GM19193 (cell line): Measurements from ENCODE around the gene TH.

Source experiments
- POLR2A ChIP-seq: IDR thresholded peaks from 4 replicates; pipeline ENCODE4 v1.6.1; 2011; ENCODE audit not compliant: insufficient read depth, insufficient read length; ENCODE audit errors: extremely low read depth

Gene TH

DNA sequence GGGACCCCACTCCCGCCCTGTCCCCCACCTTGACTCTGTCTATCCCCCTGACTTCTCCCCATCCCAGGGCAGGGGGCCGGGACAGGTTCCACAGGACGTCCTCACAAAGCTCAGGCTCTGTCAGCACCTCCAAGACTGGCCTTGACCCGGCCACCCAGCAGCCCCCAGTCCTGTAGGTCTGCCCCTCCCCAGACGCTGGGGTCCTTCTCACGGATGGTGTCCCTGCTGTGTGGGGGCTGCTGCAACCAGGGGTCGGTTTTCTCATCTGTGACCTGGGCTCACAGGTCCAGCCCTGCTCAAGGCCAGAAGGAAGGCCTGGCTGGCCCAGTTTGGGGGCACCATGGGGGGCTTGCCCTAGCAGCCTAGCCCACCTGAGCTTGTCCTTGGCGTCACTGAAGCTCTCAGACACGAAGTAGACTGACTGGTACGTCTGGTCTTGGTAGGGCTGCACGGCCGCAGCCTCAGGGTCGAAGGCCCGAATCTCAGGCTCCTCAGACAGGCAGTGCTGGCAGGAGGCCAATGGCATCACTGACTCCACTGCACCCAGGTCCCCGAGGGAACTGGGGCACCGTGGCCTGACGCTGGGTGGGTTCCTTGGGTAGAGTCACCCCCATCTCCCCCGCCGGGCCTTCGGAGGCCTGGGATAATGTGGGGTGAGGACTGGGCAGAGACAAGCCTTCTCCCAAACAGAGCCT, 6.6 kb downstream of the TH start:
- no peak for TF ChIP-seq POLR2A

DNA sequence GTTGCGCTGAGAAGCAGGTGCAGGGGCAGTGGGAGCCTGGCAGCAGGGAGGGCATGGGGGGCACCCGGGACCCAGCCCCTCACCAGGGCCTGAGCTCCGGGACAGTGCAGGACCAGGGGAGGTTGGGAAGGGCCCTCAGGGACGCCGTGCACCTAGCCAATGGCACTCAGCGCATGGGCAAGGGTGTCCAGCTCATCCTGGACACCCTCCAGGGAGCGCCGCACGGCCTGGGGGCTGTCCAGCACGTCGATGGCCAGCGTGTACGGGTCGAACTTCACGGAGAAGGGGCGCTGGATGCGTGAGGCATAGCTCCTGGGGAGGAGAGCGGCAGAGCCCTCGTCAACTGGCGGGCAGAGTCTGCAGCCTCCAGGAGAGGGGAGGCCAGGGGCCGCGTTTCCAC, 7.5 kb downstream of the TH start:
- no peak for TF ChIP-seq POLR2A

DNA sequence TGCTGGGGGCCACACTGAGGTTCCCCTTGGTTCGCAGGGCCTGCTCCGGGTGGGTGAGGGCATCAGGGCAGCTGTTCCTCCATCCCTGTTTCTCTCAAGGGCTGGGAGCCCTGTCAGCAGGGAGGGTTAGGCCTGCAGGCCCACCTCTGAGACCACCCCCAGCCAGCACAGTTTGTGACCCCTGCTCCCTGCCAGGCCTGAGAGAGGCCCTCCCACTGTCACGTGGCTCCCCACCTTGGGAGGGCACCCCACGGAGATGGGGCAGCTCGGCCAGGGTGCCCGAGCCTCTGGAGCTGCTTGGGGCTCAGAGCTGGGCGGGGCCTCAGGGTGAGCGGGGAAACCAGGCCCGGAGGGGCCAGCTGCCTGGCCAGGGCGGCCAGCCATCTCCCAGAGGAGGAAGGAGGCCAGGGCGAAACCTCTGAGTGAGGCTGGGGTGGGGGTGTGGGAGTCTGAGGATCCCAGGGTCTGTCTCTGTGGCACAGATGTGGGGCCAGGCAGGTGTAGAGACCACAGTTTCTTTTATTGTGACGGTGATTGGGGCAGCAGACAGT, 8.1 kb downstream of the TH start:
- no peak for TF ChIP-seq POLR2A

DNA sequence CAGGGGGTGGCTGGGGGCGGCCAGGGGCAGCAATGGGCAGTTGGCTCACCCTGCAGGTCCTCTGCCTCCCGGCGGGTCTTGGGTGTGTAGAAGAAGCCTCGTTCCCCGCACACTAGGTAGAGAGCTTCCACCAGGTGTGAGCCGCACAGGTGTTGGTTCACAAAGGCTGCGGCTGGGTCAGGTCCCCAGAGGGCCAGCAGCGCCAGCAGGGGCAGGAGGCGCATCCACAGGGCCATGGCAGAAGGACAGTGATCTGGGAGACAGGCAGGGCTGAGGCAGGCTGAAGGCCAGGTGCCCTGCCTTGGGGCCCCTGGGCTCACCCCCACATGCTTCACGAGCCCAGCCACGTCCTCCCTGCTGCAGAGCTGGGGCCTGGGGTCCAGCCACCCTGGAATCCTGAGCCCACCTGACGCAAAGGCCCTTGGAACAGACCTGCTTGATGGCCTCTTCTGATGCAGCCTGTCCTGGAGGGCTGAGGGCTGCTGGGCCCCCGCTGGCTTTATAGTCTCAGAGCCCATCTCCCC, 10.8 kb downstream of the TH start, which contains the start of gene INS:
INS (minus strand) TSS at position 474 of the 524 bp plus-strand sequence; CDS start at position 236, 238 bp downstream.
- TF ChIP-seq POLR2A = no peak

DNA sequence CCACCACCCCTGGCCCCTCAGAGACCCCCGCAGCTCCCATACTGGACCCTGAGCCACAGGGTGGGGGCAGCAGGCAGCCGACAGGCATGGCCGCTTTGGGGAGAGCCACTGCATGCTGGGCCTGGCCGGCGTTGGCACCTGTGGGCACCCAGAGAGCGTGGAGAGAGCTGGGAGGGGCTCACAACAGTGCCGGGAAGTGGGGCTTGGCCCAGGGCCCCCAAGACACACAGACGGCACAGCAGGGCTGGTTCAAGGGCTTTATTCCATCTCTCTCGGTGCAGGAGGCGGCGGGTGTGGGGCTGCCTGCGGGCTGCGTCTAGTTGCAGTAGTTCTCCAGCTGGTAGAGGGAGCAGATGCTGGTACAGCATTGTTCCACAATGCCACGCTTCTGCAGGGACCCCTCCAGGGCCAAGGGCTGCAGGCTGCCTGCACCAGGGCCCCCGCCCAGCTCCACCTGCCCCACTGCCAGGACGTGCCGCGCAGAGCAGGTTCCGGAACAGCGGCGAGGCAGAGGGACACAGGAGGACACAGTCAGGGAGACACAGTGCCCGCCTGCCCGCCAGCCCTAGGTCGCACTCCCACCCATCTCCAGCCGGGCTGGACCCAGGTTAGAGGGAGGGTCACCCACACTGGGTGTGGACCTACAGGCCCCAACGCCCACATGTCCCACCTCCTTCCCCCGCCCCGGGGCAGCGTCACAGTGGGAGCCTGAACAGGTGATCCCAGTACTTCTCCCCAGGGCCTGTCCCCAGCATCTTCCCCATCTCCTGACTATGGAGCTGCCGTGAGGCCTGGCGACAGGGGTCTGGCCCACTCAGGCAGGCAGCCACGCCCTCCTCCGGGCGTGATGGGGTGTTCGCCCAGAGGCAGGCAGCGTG, 11.8 kb downstream of the TH start:
- TF ChIP-seq POLR2A = no peak

DNA sequence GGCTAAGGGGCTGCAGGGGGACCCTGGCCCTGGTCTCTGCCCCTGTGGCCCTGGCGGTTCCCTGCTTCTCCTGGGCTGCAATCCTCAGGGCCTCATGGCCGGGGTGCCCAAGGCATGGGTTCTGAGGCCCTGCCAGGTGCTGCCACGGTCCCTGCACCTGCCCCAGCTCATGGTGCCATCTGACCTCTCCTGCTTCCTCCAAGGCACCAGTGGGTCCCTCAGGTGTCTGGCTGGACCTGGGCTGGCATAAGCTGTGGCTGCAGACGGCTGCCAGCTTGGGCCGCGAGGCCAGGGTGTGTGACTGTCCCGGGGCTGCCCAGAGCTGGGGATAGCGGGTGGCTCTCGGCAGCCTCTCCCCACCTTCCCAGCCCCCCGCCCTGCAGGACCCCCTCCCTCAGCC, 12.6 kb downstream of the TH start:
- no peak for TF ChIP-seq POLR2A

DNA sequence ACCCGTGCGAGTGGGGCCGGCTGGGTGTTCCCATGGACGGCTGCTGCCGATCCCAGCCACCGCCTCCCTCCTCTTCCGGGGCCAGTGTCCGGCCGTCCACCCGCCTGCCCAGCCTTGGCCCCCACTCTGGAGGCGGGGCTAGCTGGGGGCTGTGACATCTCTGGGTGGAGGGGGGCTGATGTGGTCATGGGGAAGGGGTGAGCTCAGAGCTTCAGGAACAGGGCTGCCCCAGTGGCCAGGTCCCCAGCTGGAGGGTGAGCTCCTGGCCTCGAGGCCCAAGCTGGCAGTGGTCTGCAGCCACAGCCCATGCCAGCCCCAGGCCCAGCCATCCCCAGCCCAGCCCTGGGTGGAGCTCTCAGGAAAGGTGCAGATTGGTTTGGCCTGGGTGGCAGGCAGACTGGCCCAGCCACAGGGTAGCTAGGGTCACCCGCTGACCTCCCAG, 13.3 kb downstream of the TH start:
- TF ChIP-seq POLR2A = no peak

DNA sequence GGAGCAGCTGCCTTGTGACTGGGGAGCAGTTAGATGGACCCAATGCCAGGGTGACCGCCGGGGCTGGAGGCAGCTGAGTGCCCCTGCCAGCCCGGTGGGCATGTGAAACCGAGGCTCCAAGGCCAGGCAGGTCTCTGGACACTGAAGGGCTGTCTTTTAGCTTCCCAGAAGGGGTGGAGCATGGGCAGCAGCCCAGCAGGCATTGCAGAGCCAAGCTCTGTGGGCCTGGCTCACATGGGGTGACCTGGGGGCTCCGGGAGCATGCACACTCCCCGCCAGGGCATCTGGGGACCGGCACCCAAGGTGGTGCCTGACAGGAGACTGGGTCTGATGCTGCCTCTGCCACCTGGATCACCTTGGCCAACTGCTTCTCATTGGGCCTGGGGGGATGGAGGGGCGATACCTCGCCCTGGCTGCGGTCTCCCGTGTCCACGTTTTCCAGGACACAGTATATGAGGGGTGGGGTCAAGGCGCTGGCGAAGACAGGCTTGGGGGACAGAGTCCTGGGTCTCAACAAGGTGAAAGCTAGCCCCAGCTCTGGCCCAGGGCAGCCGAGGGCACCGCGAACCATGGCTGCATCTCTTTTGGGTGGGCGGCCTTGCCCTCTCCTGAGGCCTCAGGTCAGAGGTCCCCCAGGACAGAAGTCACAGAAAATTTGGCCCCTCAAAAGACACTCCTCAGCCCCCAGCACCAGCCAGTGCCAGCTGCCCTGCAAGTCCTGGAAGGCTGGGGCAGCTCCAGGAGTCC, 14.1 kb downstream of the TH start:
- no peak for TF ChIP-seq POLR2A

DNA sequence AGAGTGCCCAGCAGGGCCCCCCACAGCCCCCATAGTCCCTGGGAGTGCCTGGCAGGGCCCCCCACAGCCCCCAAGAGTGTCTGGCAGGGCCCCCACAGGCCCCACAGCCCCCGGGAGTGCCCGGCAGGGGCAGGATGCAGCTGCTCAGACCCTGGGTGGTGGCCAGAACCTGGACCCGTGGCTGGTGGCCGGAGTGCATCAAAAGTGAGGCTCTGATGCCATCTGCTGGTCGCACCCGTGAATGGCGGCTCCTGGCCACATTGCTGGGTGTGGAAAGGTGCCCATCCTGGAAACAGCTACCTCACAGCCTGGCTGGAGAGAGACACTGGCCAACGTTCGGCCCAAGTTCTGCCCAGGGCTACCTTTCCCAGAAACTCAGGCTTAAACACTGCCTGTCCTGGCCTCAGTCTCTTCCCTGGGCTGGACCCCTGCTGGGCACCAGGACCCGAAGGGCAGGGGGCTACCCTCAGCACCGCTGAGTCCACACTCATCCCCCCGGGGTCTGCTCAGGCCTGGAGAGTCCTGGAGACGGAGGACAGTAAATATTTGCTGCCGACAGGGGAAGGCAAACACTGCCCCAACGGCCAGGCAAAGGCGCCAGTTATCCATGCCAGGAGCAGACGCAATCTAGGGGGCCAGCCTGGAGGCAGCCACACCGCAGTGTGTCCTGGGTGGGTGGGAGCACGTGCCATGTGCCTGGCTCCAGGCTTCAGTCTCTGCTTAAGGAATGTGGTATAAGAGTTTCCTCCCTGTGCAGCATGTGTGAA, 15.0 kb downstream of the TH start:
- no peak for TF ChIP-seq POLR2A

DNA sequence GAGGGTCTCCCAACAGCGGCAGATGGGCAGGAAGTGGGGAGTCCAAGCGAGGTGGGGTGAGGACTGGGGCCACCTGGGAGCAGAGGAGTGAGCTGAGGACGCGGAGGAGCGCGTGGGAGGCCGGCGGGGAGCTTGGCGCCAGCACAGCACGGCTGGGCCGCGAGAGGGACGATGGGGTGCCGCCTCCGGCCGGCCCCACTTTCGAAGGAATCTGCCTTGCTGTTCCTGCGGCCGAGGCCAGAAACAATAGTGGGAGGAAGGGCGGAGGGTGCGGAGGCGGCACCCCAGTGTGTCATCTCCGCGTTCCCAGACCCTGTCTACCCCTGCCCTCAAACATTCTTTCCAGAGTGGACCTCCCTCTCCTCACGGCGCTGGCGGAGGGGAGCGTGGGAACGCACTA, 16.1 kb downstream of the TH start:
- no peak for TF ChIP-seq POLR2A

DNA sequence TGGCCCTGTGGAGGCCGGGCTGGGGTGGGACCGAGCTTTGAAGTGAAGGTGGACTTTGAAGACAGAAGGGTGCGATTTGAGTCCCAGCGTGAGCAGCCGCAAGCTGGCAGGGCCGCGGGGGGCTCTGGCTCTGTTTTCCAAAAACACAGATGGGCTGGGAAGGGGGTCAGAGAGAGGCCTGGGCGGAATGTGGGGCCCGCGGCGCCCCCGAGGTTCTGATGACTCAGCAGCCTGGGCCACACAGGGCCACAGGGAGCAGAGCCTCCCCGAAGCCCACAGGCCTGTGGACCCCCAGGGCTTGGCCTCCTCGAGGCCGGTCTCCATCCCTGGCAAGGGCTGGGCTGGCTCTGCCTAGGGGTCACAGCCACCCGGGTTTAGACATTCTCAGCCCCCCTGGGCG, 16.7 kb downstream of the TH start:
- no peak for TF ChIP-seq POLR2A

DNA sequence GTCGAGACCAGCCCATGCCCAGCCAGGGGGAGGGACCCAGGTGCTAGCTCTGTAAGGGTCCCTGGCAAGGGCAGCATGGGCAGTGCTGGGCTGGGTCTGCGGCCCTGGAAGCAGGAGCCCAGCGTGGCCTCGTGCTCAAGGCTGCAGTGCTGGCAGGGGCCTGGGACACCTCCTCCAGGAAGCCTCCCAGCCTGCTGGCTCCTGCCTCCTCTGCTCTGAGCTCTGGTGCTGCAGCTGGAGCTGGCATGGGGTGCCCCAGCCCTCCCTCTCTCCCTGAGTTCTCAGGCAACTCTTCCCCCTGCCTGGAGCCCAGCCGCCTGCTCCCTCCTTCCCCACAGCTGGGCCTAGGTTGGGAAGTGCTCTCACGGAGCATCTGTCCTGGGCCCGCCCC, 17.4 kb downstream of the TH start:
- TF ChIP-seq POLR2A = no peak

DNA sequence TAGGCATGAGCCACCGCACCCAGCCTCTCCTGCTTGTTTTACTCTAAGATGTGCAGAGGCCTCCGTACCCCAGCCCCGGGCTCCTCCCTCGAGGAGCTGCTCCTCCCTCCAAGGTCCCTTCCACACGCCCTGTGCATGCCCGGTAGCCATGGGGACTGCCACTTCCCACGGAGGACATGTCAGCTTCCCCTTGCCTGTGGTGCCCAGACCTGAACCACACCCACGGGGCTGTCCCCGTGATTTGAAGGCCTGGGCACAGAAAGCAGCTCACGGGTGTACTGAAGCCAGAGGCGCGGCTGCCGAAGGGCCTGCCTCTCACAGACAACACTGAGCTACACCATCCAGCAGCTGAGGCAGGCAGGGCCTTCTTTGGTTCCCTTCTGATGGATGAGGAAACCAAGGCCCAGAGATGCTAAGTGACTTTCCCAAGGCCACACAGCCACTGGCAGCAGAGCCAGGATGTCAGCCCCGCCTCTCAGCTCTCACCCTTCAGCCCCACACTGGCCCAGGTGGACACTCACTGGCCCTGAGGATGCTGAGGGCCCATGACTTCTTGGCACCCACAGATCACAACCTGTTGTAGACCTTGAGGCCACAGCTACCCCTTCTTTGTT, 17.9 kb downstream of the TH start:
- no peak for TF ChIP-seq POLR2A

DNA sequence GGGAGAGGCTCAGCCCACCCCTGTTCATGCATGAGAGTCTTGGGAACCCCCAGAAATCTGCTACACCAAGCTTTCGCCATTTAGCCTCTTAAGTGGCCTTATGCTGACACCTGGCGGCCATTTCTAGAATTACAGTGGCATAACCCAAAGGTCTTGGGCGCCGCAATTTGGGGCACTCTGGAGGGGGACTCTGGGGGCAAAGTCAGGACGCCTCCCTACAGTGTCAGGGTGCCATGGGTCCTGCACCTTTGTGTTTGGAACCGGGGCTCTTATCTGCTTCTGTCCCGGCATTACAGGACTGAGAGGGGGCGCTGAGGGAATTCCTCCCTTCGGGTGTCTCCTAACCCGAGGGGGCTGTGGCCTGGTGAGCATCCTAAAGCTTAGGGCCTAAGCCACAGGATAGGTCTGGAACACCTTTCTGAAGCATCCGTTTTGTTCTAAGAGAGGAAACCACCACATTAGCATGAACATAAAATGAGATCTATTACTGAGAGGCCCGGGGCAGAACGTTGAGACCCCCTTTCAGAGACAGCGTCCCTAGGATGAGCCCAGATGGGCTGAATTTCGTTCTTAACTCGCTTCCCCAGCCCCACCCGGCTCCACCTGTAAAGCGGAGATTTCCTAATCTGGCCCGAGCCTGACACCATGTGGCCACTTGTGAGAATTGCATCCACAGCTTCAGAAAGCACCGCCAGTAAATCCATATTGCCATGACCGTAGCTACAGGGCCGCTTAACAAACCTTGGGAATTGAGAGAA, 19.9 kb downstream of the TH start:
- TF ChIP-seq POLR2A = no peak
